RCC 7860 (cell line): Measurements from ENCODE around the gene THBS3.
A peak's percentile ranks its signal among the peaks of the same experiment; 100 is the strongest.
"Not testable (repeated sequence)": the region's sequence is repeated elsewhere in the genome, so short reads cannot be mapped to it uniquely, and the experiment has no call there.

Source experiments
- DNase-seq: peaks from one replicate; pipeline ENCODE4 v3.0.0-alpha.2; 2015; ENCODE audit warnings: low spot score
- FAIRE-seq: peaks from 2 replicates; lab custom pipeline; 2012; peaks lifted over from hg19 to GRCh38; lab: Jason Lieb, UNC

THBS3 gene

DNA sequence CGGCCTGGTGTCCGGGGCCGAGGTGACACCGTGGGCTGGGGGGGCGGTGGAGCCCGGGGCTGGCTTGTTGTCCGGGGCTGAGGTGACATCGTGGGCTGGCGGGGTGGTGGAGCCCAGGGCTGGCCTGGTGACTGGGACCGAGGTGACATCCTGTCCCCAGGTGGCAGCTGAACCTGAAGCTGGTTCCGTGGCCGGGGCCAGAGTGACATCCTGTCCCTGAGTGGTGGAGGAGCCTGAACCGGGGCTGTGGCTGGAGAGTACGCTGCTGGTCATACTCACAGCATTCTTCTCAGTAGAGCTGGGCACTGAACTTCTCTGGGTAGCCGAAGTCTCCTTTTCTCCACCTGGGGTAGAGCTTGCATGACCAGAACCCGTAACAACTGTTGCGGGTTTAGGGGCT lies 15.8 kb downstream of the THBS3 start:
- no peak for FAIRE-seq

GRCh38 chr1:155189926-155190325 lies 17.8 kb downstream of the THBS3 start:
- not testable (repeated sequence) for FAIRE-seq, DNase-seq

More for the DNA sequence above, 15.8 kb downstream of the THBS3 start:
- DNase-seq = no peak

GRCh38 chr1:155188268-155188667 lies 19.4 kb downstream of the THBS3 start:
- FAIRE-seq = no peak
- no peak for DNase-seq

- no peak for DNase-seq
- FAIRE-seq = no peak
Observed at GRCh38 chr1:155187456-155187891, 20.2 kb downstream of the THBS3 start.

GRCh38 chr1:155186794-155187455 lies 20.8 kb downstream of the THBS3 start:
- DNase-seq (no peak), FAIRE-seq (no peak)

- DNase-seq = no peak
- no peak for FAIRE-seq
Observed at GRCh38 chr1:155186067-155186793, 21.5 kb downstream of the THBS3 start.

GRCh38 chr1:155185783-155186066 lies 22.0 kb downstream of the THBS3 start:
- DNase-seq = no peak
- FAIRE-seq = no peak

DNA sequence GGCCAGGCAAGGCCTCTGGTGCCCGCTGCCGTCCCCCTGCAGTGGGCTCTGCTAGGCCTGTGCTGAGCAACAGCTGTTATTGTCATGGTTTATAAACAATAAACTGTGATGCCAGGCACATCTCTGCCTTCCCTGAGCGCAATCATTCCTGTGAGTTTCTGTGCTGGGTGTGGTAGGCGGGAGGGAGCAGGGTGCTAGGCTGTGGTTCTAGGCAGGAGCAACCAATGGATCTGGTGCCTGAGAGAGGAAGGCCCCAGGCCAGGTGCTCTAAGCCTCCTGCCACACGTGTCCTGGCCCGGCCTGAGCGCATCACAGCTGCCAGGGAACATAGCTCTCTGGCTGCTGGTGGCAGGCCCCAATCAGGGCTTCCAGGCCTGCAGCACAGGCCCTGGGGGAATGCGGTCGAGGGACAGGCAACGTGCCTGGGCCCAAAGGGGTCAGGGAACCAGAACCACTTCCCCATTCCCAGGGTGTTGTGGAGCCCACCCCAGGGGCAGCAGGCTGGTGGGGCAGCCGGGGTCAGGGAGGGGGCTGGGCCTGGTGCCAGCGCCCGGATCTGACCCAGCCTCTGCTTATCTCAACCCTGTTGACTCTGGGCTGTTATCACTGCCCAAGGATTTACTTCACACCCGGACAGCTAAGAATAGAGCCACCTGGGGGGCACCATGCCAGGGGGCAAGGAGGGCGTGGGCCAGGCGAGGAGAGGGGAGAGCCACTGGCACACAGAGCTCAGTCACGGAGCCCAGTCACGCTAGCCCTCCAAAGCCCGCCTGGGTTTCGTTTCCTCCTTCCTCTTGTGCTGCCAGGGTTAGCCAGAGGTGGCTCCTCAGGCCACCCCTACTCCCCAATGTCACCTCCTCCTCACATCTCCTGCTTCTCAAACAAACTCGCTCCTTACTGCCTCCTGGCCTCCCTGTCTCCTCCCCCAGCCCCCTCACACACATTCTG lies 22.6 kb downstream of the THBS3 start:
- FAIRE-seq (no peak), DNase-seq (no peak)

DNA sequence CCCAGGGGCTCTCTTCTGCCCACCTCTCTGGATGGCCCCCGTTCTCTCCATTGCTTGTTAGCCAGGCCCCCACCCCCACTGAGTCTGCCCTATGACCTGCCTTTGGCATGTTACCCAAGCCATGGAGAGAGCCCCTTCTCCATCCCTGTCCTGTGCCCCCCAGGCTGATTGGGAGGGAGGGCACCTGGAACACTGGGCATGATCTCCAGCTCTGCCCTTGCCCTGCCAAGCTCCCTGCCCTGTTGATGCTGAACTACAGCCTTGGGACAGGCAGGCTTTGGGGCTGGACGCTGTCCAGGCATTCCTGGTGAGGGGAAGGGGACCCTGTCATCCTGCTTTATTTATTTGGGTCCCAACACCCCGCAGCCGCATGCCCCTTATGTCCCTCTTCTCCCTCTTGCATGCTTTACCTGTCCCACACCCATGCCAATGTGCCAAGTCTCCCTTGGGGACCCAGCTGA lies 23.3 kb downstream of the THBS3 start:
- no peak for FAIRE-seq
- no peak for DNase-seq

DNA sequence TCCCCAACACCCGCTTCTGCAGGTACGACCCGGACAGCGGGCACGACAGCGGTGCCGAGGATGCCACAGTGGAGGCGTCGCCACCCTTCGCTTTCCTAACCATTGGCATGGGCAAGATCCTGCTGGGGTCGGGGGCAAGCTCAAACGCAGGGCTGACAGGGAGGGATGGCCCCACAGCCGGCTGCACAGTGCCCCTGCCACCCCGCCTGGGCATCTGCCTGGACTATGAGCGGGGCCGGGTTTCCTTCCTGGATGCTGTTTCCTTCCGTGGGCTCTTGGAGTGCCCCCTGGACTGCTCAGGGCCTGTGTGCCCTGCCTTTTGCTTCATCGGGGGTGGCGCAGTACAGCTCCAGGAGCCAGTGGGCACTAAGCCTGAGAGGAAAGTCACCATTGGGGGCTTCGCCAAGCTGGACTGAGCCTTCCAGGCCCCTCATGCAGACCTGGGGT lies 23.9 kb downstream of the THBS3 start:
- DNase-seq = no peak
- FAIRE-seq = no peak

- FAIRE-seq = no peak
- no peak for DNase-seq
Observed at GRCh38 chr1:155182052-155182550, 25.6 kb downstream of the THBS3 start.

GRCh38 chr1:155181371-155182051 lies 26.2 kb downstream of the THBS3 start:
- DNase-seq (no peak), FAIRE-seq (no peak)

GRCh38 chr1:155179112-155180031 lies 28.3 kb downstream of the THBS3 start:
- no peak for FAIRE-seq
- no peak for DNase-seq

- no peak for FAIRE-seq
- DNase-seq = no peak
Observed at GRCh38 chr1:155178441-155179111, 29.1 kb downstream of the THBS3 start.

DNA sequence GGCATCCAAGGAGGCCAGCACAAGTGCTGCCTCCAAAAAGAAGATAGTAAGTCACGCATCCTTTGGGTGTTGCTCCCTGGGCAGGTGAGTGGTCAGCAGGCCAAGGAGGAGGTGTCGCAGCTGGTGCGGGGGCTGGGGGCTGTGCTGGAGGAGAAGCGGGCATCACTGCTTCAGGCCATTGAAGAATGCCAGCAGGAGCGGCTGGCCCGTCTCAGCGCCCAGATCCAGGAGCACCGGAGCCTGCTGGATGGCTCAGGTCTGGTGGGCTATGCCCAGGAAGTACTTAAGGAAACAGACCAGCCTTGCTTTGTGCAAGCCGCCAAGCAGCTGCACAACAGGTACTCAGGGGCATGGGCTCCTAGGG lies 29.8 kb downstream of the THBS3 start:
- DNase-seq = no peak
- no peak for FAIRE-seq

- FAIRE-seq (no peak), DNase-seq (no peak)
Observed at GRCh38 chr1:155177192-155177917, 30.3 kb downstream of the THBS3 start.

DNA sequence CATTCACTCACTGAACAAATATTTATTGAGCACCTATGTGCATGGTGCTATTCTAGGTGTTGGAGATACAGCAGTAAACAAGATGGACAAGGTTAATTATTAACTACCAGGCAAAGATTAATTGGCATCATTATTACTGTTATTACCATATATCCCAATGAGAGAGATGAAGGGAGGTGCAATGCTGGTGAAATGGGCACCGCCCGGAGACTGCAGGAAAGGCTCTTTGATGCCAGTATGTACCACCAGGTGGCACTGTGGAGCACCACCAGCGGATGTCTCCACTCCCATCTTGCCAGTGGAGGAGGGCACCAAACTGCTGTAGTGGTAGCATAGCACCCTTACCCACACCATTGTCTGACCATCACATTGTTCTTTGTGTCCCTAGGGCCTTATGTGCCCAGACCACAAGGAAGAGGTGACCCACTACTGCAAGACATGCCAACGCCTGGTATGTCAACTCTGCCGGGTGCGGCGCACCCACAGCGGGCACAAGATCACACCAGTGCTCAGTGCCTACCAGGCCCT lies 31.1 kb downstream of the THBS3 start:
- DNase-seq = peak; percentile 53
- FAIRE-seq = peak; percentile 4

DNA sequence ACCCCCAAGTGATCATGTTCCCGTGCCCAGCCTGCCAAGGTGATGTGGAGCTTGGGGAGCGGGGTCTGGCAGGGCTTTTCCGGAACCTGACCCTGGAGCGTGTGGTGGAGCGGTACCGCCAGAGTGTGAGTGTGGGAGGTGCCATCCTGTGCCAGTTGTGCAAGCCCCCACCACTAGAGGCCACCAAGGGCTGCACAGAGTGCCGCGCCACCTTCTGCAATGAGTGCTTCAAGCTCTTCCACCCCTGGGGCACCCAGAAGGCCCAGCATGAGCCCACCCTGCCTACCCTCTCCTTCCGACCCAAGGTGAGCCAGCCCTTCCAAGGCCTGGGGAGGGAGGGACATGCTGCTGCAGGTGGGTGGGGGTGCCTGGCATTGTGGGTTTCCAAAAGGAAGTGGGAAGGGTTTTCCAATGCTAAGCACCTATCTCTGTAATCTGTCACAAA lies 31.7 kb downstream of the THBS3 start:
- FAIRE-seq (no peak), DNase-seq (no peak)
